WTC11 (cell line): ENCODE data around the gene FBXW2. TPM values are rescaled to one million over a fixed set of nuclear protein-coding genes. Genes with fewer than 3 reads are reported as not detected.

Experiments used
- ATAC-seq: fragments of 200-7000 bp; cut with Tn5 transposase; 2 replicates; pipeline ENCODE4 v1.10.0; 2021; ENCODE audit warnings: mild to moderate bottlenecking, moderate library complexity
- CTCF ChIA-PET: fragments of 300-600 bp; sonication (Branson Sonifier 250); formaldehyde crosslinking; loops from one replicate; lab custom pipeline; 2021; ENCODE audit warnings: antibody characterized with exemption; lab: Charles Lee
- POLR2A ChIA-PET: fragments of 350-600 bp; sonication (Branson Sonifier 250); formaldehyde crosslinking; loops from one replicate; lab custom pipeline; 2021; ENCODE audit warnings: antibody characterized with exemption; lab: Charles Lee
- DNase-seq: peaks from one replicate; pipeline ENCODE4 v3.0.0; 2021; ENCODE audit warnings: low spot score
- H3K27ac Mint-ChIP-seq: 2 replicates; pipeline ENCODE4 v1.8.0; 2021; ENCODE audit warnings: mixed read lengths
- H3K27me3 Mint-ChIP-seq: 2 replicates; pipeline ENCODE4 v1.8.0; 2021; ENCODE audit warnings: low read depth, mild to moderate bottlenecking, moderate library complexity, mixed read lengths
- H3K36me3 Mint-ChIP-seq: 2 replicates; pipeline ENCODE4 v1.8.0; 2021; ENCODE audit warnings: mixed read lengths
- H3K4me1 Mint-ChIP-seq: 2 replicates; pipeline ENCODE4 v1.8.0; 2022; ENCODE audit warnings: mixed read lengths
- H3K4me3 Mint-ChIP-seq: 2 replicates; pipeline ENCODE4 v1.8.0; 2021; ENCODE audit warnings: mild to moderate bottlenecking, moderate library complexity, mixed read lengths
- H3K9me3 Mint-ChIP-seq: 2 replicates; pipeline ENCODE4 v1.8.0; 2021; ENCODE audit warnings: mixed read lengths
- ATF1 ChIP-seq: sonication (generic); formaldehyde crosslinking; IDR thresholded peaks from 2 replicates; pipeline ENCODE4 v1.8.1; 2023; ENCODE audit warnings: mild to moderate bottlenecking, moderate library complexity, missing genetic modification reagents
- CBFB ChIP-seq: sonication (generic); formaldehyde crosslinking; IDR thresholded peaks from 2 replicates; pipeline ENCODE4 v1.8.1; 2022; ENCODE audit warnings: mild to moderate bottlenecking, low read depth, missing genetic modification reagents
- CREB1 ChIP-seq: sonication (generic); formaldehyde crosslinking; IDR thresholded peaks from 2 replicates; pipeline ENCODE4 v1.8.0; 2023; ENCODE audit warnings: mild to moderate bottlenecking, missing genetic modification reagents
- FOXJ3 ChIP-seq: sonication (generic); formaldehyde crosslinking; IDR thresholded peaks from 2 replicates; pipeline ENCODE4 v1.9.0; 2021; ENCODE audit warnings: missing genetic modification reagents, mild to moderate bottlenecking, borderline replicate concordance
- FOXP1 ChIP-seq: sonication (generic); formaldehyde crosslinking; IDR thresholded peaks from 2 replicates; pipeline ENCODE4 v1.8.0; 2022; ENCODE audit warnings: missing genetic modification reagents, mild to moderate bottlenecking, moderate library complexity, borderline replicate concordance
- MYBL2 ChIP-seq: sonication (generic); formaldehyde crosslinking; IDR thresholded peaks from 2 replicates; pipeline ENCODE4 v1.8.1; 2023; ENCODE audit warnings: mild to moderate bottlenecking, moderate library complexity, missing genetic modification reagents
- RORB ChIP-seq: fragments of 250-450 bp; sonication (Bioruptor Pico); IDR thresholded peaks from 2 replicates; pipeline ENCODE4 v1.9.0; 2021; ENCODE audit warnings: mild to moderate bottlenecking
- SMAD4 ChIP-seq: sonication (generic); formaldehyde crosslinking; IDR thresholded peaks from 2 replicates; pipeline ENCODE4 v1.8.0; 2022; ENCODE audit warnings: mild to moderate bottlenecking, missing genetic modification reagents
- USF1 ChIP-seq: sonication (generic); formaldehyde crosslinking; IDR thresholded peaks from 2 replicates; pipeline ENCODE4 v1.8.0; 2022; ENCODE audit warnings: mild to moderate bottlenecking, missing genetic modification reagents
- ZNF138 ChIP-seq: sonication (generic); formaldehyde crosslinking; conservative IDR thresholded peaks from 2 replicates; pipeline ENCODE4 v1.8.1; 2022; ENCODE audit warnings: mild to moderate bottlenecking, moderate library complexity, missing genetic modification reagents
- ZNF423 ChIP-seq: fragments of 250-450 bp; sonication (Bioruptor Pico); IDR thresholded peaks from 2 replicates; pipeline ENCODE4 v2.1.2; 2022; ENCODE audit warnings: mild to moderate bottlenecking, moderate library complexity
- ZNF512 ChIP-seq: sonication (generic); formaldehyde crosslinking; IDR thresholded peaks from 2 replicates; pipeline ENCODE4 v1.8.1; 2022; ENCODE audit warnings: missing genetic modification reagents, borderline replicate concordance
- total RNA-seq: library from RNA; stranded (reverse); gene quantifications from 3 replicates; pipeline ENCODE4 v1.2.3, GENCODE V29; 2021
- TF ChIP-seq, protein P1 (sequence below): fragments of 250-450 bp; sonication (Bioruptor Pico); IDR thresholded peaks from 2 replicates; pipeline ENCODE4 v1.8.0; 2021; ENCODE audit warnings: mild to moderate bottlenecking
- TF ChIP-seq, protein P2 (sequence below): sonication (generic); formaldehyde crosslinking; IDR thresholded peaks from 2 replicates; pipeline ENCODE4 v1.8.1; 2022; ENCODE audit warnings: low read depth, mild to moderate bottlenecking, moderate library complexity, missing genetic modification reagents, borderline replicate concordance
- TF ChIP-seq, protein P3 (sequence below): fragments of 250-450 bp; sonication (Bioruptor Pico); IDR thresholded peaks from 2 replicates; pipeline ENCODE4 v1.9.0; 2021; ENCODE audit warnings: mild to moderate bottlenecking, borderline replicate concordance
- TF ChIP-seq, protein P4 (sequence below): fragments of 250-450 bp; sonication (Bioruptor Pico); conservative IDR thresholded peaks from 2 replicates; pipeline ENCODE4 v1.9.0; 2021; ENCODE audit warnings: mild to moderate bottlenecking
- TF ChIP-seq, protein P5 (sequence below): sonication (generic); formaldehyde crosslinking; IDR thresholded peaks from 2 replicates; pipeline ENCODE4 v1.8.1; 2023; ENCODE audit warnings: mild to moderate bottlenecking, missing genetic modification reagents

FBXW2 gene
- total RNA-seq, 1 experiment from 2014 or later, result 59.8 TPM

- no peak for TF ChIP-seq USF1
Measured at GRCh38 chr9:120742951-120743416, 50.2 kb downstream of the FBXW2 start (continued).

- TF ChIP-seq, protein P1, sequence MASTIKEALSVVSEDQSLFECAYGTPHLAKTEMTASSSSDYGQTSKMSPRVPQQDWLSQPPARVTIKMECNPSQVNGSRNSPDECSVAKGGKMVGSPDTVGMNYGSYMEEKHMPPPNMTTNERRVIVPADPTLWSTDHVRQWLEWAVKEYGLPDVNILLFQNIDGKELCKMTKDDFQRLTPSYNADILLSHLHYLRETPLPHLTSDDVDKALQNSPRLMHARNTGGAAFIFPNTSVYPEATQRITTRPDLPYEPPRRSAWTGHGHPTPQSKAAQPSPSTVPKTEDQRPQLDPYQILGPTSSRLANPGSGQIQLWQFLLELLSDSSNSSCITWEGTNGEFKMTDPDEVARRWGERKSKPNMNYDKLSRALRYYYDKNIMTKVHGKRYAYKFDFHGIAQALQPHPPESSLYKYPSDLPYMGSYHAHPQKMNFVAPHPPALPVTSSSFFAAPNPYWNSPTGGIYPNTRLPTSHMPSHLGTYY (CRISPR knock-in tag), result no peak
- no peak for TF ChIP-seq CREB1
- no peak for TF ChIP-seq ZNF423
- TF ChIP-seq, protein P2, sequence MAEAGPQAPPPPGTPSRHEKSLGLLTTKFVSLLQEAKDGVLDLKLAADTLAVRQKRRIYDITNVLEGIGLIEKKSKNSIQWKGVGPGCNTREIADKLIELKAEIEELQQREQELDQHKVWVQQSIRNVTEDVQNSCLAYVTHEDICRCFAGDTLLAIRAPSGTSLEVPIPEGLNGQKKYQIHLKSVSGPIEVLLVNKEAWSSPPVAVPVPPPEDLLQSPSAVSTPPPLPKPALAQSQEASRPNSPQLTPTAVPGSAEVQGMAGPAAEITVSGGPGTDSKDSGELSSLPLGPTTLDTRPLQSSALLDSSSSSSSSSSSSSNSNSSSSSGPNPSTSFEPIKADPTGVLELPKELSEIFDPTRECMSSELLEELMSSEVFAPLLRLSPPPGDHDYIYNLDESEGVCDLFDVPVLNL (CRISPR knock-in tag), result no peak
- TF ChIP-seq ZNF512 (CRISPR knock-in tag), result no peak
- no peak for TF ChIP-seq RORB (CRISPR knock-in tag)
- TF ChIP-seq ZNF138, result no peak
- TF ChIP-seq, protein P3, sequence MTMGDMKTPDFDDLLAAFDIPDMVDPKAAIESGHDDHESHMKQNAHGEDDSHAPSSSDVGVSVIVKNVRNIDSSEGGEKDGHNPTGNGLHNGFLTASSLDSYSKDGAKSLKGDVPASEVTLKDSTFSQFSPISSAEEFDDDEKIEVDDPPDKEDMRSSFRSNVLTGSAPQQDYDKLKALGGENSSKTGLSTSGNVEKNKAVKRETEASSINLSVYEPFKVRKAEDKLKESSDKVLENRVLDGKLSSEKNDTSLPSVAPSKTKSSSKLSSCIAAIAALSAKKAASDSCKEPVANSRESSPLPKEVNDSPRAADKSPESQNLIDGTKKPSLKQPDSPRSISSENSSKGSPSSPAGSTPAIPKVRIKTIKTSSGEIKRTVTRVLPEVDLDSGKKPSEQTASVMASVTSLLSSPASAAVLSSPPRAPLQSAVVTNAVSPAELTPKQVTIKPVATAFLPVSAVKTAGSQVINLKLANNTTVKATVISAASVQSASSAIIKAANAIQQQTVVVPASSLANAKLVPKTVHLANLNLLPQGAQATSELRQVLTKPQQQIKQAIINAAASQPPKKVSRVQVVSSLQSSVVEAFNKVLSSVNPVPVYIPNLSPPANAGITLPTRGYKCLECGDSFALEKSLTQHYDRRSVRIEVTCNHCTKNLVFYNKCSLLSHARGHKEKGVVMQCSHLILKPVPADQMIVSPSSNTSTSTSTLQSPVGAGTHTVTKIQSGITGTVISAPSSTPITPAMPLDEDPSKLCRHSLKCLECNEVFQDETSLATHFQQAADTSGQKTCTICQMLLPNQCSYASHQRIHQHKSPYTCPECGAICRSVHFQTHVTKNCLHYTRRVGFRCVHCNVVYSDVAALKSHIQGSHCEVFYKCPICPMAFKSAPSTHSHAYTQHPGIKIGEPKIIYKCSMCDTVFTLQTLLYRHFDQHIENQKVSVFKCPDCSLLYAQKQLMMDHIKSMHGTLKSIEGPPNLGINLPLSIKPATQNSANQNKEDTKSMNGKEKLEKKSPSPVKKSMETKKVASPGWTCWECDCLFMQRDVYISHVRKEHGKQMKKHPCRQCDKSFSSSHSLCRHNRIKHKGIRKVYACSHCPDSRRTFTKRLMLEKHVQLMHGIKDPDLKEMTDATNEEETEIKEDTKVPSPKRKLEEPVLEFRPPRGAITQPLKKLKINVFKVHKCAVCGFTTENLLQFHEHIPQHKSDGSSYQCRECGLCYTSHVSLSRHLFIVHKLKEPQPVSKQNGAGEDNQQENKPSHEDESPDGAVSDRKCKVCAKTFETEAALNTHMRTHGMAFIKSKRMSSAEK (CRISPR knock-in tag), result no peak
- TF ChIP-seq MYBL2 (CRISPR knock-in tag), result no peak
- TF ChIP-seq, protein P4, sequence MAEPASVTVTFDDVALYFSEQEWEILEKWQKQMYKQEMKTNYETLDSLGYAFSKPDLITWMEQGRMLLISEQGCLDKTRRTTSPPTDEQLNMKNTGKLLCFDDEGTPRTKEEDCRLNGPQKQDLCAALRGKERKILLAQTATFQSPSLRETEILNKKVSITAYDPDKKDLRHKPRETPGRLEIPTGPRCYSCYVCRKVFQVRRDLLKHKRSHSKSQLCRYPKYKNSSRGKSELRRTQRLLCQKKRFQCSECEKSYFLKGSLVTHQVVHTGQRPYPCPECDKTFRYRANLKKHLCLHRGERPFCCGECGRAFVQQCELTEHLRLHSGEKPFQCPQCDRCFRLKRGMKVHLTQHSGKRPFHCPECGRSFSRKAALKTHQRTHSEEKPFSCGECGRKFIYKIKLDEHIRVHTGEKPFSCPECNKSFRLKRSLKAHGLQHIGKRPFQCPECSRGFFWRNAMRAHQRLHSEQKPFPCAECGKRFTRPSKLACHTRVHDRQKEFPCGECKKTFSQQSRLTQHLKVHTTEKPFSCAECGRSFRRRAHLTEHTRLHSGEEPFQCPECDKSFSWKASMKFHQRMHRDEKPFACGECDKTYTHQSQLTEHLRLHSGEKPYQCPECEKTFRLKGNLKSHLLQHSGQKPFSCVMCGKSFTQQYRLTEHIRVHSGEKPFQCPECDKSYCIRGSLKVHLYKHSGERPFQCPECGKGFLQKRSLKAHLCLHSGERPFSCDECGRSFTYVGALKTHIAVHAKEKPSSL, result no peak
- no peak for TF ChIP-seq SMAD4
- TF ChIP-seq, protein P5, sequence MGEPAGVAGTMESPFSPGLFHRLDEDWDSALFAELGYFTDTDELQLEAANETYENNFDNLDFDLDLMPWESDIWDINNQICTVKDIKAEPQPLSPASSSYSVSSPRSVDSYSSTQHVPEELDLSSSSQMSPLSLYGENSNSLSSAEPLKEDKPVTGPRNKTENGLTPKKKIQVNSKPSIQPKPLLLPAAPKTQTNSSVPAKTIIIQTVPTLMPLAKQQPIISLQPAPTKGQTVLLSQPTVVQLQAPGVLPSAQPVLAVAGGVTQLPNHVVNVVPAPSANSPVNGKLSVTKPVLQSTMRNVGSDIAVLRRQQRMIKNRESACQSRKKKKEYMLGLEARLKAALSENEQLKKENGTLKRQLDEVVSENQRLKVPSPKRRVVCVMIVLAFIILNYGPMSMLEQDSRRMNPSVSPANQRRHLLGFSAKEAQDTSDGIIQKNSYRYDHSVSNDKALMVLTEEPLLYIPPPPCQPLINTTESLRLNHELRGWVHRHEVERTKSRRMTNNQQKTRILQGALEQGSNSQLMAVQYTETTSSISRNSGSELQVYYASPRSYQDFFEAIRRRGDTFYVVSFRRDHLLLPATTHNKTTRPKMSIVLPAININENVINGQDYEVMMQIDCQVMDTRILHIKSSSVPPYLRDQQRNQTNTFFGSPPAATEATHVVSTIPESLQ (CRISPR knock-in tag), result no peak
- TF ChIP-seq CBFB, result no peak
- no peak for TF ChIP-seq FOXJ3 (CRISPR knock-in tag)
- TF ChIP-seq FOXP1 (CRISPR knock-in tag), result no peak
- no peak for TF ChIP-seq ATF1 (CRISPR knock-in tag)
- DNase-seq (no peak), ATAC-seq (no peak)
- POLR2A ChIA-PET, result no interaction called here
- no peak overlapping the region for H3K4me3 Mint-ChIP-seq
- H3K27ac Mint-ChIP-seq, result no peak overlapping the region
- H3K27me3 Mint-ChIP-seq, result no peaks in the 10 kb centered on the region
- CTCF ChIA-PET, result interaction anchor here (0.6 kb wide), 1 partner anchor 148 kb away, joined by 5 read pairs; no protein-coding TSS in a partner anchor
- H3K9me3 Mint-ChIP-seq, result peaks cover 7% of the 10 kb centered on the region; the same call in 1 of the 2 replicates
- H3K36me3 Mint-ChIP-seq, result 0 out of 2 replicates have a peak, but pooled peaks cover under 1% of the 10 kb centered on the region
- H3K4me1 Mint-ChIP-seq, result no peaks in the 10 kb centered on the region
Measured at GRCh38 chr9:120741701-120742100, 51.5 kb downstream of the FBXW2 start.
